Bronchial epithelial cell (primary cell): ENCODE results near the gene AGTR1. TPM values are rescaled to one million over a fixed set of nuclear protein-coding genes. Genes with fewer than 3 reads are reported as not detected.
"Not testable (repeated sequence)": the region's sequence is repeated elsewhere in the genome, so short reads cannot be mapped to it uniquely, and the experiment has no call there.

Source experiments
- DNase-seq: peaks from one replicate; pipeline ENCODE4 v3.0.0-alpha.2; 2010; ENCODE audit warnings: low read depth
- FAIRE-seq: peaks from 2 replicates; lab custom pipeline; 2011; peaks lifted over from hg19 to GRCh38; lab: Jason Lieb, UNC
- H3K27me3 ChIP-seq: 2 replicates; pipeline ENCODE4 v1.5.1; 2011; ENCODE audit warnings: low read length; ENCODE audit not compliant: control insufficient read depth, insufficient read depth
- H3K36me3 ChIP-seq: 2 replicates; pipeline ENCODE4 v1.5.1; 2011; ENCODE audit warnings: low read length; ENCODE audit not compliant: control insufficient read depth, insufficient read depth
- H3K4me3 ChIP-seq: 2 replicates; pipeline ENCODE4 v1.5.1; 2011; ENCODE audit warnings: mild to moderate bottlenecking, low read depth, low read length, control low read depth
- total RNA-seq: library from RNA; depleted of rRNA; stranded (reverse); fragments of >200 nt; gene quantifications from 2 replicates; pipeline ENCODE4 v1.2.1, GENCODE V29; 2014
- TF ChIP-seq, protein P1 (sequence below): IDR thresholded peaks from 2 replicates; pipeline ENCODE4 v1.5.1; 2011; ENCODE audit warnings: mild to moderate bottlenecking, moderate library complexity, low read length, control low read depth, inconsistent platforms; ENCODE audit not compliant: insufficient read depth, severe bottlenecking

The AGTR1 gene
- total RNA-seq, 1 donor from 2014 or later = not detected

GRCh38 chr3:148742118-148742517, 44.4 kb downstream of the AGTR1 start:
- TF ChIP-seq, protein P1, sequence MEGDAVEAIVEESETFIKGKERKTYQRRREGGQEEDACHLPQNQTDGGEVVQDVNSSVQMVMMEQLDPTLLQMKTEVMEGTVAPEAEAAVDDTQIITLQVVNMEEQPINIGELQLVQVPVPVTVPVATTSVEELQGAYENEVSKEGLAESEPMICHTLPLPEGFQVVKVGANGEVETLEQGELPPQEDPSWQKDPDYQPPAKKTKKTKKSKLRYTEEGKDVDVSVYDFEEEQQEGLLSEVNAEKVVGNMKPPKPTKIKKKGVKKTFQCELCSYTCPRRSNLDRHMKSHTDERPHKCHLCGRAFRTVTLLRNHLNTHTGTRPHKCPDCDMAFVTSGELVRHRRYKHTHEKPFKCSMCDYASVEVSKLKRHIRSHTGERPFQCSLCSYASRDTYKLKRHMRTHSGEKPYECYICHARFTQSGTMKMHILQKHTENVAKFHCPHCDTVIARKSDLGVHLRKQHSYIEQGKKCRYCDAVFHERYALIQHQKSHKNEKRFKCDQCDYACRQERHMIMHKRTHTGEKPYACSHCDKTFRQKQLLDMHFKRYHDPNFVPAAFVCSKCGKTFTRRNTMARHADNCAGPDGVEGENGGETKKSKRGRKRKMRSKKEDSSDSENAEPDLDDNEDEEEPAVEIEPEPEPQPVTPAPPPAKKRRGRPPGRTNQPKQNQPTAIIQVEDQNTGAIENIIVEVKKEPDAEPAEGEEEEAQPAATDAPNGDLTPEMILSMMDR = no peak
- FAIRE-seq = no peak

GRCh38 chr3:148746053-148746452, 48.4 kb downstream of the AGTR1 start:
- FAIRE-seq (no peak), DNase-seq (no peak)
- Histone ChIP-seq H3K36me3 (no peaks in the 10 kb centered on the region), H3K27me3 (no peaks in the 10 kb centered on the region), H3K4me3 (no peak overlapping the region)
- TF ChIP-seq, protein P1 = no peak

More at GRCh38 chr3:148742118-148742517, 44.4 kb downstream of the AGTR1 start:
- Histone ChIP-seq H3K4me3 (no peak overlapping the region), H3K27me3 (no peaks in the 10 kb centered on the region), H3K36me3 (no peaks in the 10 kb centered on the region)
- no peak for DNase-seq

DNA sequence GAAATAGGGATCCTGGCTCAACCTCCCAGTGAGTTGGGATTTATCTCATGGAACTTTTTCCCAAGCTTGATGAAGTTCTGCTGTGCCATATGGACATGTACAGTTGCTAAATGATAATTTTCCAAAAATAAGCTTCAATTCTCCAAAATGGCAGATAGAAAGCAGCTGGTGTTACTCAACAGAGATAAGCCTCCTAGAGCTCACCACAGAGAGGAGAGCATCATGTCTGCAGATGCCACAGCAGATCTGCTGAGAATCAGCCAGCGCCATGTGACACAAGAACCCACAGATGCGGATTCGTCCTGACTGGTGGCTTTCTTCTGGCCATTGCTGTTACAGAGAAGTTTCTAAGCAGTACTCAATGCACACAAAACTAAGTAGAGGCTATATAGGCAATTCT, 50.6 kb downstream of the AGTR1 start:
- TF ChIP-seq, protein P1 = no peak
- DNase-seq (no peak), FAIRE-seq (no peak)
- Histone ChIP-seq H3K36me3 (no peaks in the 10 kb centered on the region), H3K27me3 (no peaks in the 10 kb centered on the region), H3K4me3 (no peak overlapping the region)

GRCh38 chr3:148750296-148750695, 52.6 kb downstream of the AGTR1 start:
- no peaks in the 10 kb centered on the region for H3K27me3 ChIP-seq
- TF ChIP-seq, protein P1 = no peak
- H3K4me3 ChIP-seq = no peak overlapping the region
- no peaks in the 10 kb centered on the region for H3K36me3 ChIP-seq
- no peak for FAIRE-seq
- DNase-seq = peak; percentile 1

DNA sequence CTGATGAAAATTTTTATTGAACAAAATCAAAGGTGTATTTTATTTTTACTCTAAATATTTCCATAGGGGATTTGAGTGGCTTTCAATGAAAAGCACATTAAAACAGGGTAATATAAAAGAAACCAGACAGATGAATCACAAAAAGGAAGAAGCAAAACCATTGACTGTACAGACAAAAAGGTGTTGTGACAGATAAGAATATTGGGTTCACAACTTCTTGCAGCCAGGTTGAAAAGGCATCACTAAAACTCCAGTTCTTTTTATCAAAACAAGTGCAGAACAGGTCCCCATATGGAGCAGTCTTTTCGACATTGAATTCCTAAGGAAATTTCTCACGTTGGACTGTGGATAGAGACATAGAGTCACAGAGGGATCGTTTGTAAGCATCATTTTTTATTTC, 53.8 kb downstream of the AGTR1 start:
- DNase-seq (no peak), FAIRE-seq (no peak)
- Histone ChIP-seq H3K4me3 (no peak overlapping the region), H3K27me3 (no peaks in the 10 kb centered on the region), H3K36me3 (no peaks in the 10 kb centered on the region)
- TF ChIP-seq, protein P1 = no peak

DNA sequence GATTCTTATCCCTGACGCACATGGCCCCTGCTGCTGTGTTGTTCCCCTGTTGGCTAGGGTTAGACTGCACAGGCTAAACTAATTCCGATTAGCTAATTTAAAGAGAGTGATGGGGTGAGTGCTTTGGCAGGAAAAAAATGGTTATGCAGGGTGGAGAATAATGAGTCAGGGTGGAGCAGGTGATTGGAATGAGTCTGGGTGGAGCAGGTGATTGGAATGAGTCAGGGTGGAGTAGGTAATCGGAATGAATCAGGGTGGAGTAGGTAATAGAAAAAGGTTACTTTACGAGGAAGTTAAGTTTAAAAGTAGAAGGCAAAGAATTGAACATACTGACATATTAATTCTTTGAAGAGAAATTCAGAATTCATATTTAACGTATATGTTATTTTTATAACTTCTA, 55.7 kb downstream of the AGTR1 start:
- not testable (repeated sequence) for FAIRE-seq, H3K27me3 ChIP-seq
- peak; percentile 34 for DNase-seq

More for the DNA sequence above, 55.7 kb downstream of the AGTR1 start:
- not testable (repeated sequence) for H3K4me3 ChIP-seq, H3K36me3 ChIP-seq
